DLD1 (cell line): ENCODE measurements around the gene FATE1.

Source experiments
- in situ Hi-C: cut with HindIII; loops from 2 replicates; pipeline ENCODE4 v1.10.0; 2017; ENCODE audit warnings: low sequenced_read_pairs

FATE1 gene

DNA sequence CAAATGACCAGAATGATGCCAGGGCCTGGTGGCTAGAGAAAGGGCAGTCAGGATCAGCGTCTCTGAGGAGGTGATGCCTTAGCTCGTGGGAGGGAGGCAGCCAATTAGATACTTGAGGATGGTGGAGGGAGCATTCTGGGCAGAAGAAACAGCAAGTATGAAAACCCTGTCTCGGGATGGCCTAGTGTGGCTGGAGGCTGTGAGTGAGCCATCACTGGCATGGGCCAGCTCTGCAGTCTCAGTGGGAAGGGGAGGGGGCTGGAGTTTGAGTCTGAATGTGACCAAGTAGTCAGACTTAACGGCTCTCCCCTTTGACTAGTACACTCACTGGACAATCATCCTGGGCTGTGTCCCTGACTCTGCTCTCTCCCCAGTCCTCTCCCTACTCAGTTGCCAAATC is 25.8 kb downstream of the FATE1 start:
- in situ Hi-C loops: no loop called here

DNA sequence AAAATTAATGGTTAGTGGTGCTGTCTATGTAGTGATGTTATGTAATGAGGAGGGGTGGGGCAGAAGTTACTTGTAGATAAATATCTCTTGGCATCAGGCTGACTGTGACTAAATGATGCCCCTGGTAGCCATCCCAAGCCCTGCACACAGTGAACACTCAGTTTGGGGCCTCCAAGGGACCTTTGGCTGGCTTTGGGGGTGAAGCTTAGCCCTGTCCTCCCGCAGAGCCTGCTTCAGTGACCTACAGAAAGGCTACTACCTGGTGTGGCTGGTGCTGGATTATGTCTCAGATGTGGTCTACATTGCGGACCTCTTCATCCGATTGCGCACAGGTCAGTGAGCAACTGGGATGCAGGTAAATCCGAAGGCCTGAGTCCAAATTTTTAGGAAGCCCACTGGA is 26.5 kb downstream of the FATE1 start:
- in situ Hi-C loops: no loop called here

DNA sequence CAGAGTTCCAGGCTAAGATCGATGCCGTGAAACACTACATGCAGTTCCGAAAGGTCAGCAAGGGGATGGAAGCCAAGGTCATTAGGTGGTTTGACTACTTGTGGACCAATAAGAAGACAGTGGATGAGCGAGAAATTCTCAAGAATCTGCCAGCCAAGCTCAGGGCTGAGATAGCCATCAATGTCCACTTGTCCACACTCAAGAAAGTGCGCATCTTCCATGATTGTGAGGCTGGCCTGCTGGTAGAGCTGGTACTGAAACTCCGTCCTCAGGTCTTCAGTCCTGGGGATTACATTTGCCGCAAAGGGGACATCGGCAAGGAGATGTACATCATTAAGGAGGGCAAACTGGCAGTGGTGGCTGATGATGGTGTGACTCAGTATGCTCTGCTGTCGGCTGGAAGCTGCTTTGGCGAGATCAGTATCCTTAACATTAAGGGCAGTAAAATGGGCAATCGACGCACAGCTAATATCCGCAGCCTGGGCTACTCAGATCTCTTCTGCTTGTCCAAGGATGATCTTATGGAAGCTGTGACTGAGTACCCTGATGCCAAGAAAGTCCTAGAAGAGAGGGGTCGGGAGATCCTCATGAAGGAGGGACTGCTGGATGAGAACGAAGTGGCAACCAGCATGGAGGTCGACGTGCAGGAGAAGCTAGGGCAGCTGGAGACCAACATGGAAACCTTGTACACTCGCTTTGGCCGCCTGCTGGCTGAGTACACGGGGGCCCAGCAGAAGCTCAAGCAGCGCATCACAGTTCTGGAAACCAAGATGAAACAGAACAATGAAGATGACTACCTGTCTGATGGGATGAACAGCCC is 28.0 kb downstream of the FATE1 start:
- in situ Hi-C loops: no loop called here

DNA sequence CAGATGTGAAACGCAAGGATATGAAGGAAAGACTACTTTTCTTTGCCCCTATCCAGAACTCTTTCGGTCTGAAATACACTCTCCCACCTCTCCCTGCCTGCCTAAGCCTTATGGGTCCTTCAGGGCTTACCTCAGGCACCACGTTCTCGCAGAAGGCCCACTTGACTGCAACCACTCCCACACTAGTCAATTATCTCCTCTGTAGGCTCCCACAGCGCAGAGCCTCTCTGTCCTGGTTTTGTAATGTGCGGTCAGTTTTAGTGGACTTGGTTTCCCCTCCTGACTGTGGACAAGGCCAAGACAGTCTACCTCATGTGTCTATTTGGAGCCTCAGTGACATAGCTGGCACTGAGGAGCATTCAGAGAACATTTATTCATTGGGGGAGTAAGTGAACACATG is 29.8 kb downstream of the FATE1 start:
- in situ Hi-C loops: no loop called here

DNA sequence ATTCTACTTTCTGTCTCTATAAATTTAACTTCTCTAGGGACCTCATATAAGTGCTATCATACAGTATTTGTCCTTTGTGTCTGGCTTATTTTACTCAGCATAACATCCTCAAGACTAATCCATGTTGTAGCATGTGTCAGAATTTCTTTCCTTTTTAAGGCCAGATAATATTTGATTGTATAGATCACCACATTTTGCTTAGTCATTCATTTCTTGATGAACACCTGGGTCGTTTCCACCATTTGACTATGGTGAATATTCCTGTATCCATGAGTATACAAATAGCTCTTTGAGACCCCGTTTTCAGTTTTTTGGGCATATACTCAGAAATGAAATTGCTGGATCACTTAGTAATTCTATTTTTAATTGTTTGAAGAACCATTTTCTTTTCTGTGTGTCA is 30.7 kb downstream of the FATE1 start:
- in situ Hi-C loops: no loop called here

DNA sequence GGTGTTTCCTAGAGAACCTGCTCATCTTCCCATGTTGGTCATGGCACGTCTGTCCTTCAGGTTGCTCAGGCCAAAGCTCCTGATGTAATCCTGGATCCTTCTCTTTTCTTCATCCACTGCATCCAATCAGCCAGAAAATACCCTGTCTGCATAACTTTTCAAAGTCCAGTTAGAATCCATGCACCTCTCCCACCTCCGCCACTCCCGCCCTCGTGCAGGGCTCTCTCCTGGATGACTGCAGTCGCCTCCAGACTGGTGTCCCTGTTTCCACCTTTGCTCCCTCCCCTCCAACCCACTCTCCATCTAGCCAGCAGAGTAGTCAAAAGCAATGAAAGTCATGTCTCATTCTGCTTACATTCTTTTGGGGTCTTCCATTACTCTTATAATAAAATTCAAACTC is 34.7 kb downstream of the FATE1 start:
- in situ Hi-C loops: no loop called here

DNA sequence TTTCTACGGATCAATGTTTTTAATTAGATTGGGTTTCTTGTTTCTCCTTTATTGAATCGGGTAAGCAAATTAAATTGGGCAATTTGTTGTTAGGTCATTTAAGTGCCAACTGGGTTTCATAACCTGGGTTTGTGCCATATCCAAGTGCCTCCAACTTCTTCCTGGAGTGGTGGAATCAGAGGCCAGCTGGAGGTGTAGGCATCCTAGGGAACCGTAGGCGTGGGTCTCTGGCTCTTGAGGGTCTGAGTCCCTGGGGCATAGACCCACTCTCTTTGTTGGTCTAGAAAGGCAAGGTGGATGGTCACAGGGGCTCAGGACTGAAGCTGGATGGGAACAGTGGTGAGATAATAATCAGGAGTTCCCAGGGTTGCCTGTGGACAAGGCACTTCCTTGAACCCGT is 37.0 kb downstream of the FATE1 start:
- in situ Hi-C loops: no loop called here

DNA sequence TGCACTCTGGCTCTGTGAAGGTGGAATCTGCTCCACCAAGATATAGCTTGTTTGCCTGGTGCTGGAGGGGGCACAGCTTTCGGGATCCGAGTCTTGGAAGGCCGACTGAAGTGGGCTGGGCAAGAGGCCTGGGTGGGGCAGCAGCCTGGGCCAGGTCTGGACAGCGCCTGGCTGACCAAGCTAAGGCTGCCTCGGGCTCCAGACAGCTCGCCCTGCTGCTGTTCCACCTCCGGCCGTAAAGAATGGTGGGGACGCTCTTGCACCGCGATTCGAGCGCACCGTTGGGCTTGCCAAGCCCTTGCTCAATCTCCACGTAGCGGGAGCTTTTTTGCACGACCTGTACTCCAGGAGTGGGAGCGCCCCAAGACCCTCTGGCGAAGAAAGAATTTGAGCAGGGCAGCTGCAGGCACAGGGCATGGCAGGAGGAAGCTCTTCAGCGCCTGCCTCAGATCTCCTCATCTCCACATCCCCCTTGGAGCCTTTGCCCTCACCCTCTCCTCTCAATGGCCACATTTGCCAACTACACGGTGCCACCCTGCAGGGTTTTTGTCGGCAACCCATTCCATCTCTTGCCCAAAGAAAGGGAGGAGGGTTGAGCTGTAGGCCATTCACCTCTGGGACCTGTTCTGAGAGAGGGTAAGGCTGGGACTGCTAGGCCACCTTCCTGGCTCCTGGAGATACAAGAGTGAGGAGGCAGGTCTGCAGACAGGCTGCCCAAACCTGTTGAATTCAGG is 37.6 kb downstream of the FATE1 start:
- in situ Hi-C loops: no loop called here

DNA sequence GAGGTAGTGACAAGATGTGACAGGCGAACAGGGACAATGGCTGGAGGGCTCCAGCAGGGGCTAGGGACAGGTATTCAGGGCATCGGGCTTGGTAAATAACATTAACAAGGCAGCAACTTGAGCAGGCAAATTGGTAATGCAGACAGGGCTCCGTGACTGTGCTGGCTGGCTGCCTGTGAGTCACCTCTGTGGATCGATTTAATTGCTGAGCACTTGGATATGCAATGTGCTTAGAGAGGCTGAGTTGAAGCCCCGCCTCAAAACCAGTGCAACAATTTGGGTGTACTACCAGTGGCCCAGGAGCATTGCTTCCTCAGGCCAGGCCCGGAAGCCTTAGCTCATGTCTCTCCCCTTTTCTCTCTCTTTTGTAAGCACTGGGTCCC is 38.2 kb downstream of the FATE1 start:
- in situ Hi-C loops: no loop called here

DNA sequence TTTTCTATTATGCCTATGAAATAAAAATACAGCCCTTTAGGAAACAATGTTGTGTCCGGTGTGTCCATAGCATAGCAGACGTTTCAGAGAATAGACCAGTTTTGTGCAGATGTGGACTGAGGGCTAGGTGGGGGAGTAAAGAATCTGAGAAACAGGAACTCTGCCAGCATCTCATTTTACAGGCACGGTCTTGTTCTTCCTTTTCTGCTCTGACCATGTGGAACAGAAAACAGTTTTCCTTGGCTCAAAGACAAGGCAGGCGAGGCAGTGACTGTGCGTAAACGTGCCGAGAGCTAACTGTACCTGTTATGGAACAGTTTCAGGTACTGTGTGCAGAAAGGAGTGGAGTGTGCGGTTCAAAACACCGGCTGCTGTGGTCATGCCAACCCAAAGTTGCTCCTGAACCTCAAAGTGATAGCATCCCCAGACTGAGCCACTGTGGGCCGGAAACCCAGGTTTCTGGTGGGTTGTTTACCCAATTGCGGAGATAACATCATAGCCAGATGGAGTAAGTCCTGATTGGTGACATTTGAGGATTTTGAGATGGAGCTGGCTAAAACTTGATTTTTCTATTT is 38.9 kb downstream of the FATE1 start:
- in situ Hi-C loops: no loop called here

DNA sequence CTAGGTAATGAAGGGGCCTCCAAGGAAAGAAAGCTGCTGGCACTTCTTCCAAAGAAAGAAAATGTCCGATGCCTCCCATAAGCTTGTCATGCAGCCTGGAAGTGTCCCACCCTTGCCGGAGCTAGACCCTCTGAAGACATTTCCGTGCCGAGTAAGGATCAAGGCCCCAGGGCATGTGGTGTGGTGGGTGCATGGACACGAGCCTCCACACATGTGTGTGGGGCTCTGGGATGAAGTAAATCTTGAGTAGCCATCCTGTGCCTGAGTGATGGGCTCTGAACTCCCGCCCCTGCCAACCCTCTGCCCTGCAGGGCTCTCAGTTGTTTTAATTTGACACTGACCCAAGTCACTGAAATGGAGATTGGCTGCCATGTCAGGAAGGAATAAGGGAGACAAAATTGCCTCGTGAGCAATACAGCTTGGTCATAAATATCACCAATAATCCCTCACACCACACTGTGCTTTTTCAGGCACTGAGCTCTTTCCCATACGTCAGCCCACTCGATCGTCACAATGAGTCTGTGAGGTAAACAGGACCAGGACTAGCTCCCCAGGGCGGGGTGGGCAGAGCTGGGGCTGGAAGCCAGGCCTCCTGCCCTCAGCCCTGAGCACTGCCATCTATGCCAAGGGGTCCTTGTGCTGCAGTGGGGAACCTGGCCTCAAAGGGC is 43.3 kb downstream of the FATE1 start:
- in situ Hi-C loops: no loop called here

DNA sequence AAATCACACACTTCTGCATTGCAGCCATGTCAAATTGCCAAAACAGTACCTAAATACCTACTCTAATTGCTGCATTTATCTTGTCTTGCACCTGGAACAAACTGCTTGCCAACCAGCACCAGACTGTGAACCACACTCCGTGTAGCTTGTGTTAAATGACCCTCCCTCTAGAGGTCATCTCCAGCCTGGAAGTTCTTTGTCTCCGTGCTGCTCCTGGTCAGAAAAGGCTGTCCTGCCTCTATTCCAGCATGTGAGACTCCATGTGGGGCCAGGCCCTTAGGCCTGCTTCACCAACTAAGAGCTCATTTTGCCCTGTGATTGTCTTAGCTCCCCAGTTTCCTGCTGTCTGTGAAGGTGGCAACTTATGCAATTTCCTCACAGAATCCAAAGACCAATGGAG is 47.0 kb downstream of the FATE1 start:
- in situ Hi-C loops: no loop called here

DNA sequence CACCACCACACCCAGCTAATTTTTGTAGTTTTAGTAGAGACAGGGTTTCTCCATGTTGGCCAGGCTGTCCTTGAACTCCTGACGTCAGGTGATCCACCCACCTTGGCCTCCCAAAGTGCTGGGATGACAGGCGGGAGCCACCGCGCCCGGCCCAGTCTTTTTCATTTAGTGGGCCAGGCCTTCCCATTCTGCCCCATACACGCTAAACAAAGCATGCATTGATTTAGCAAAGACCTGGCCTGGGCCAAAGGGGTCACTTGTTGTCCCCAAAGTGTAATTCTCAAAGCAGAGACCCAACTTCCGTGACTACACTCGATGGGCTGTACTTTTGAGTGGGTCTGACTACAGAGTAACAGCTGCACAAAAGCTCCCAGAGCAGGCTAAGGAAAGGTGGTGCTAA is 47.9 kb downstream of the FATE1 start:
- in situ Hi-C loops: no loop called here

DNA sequence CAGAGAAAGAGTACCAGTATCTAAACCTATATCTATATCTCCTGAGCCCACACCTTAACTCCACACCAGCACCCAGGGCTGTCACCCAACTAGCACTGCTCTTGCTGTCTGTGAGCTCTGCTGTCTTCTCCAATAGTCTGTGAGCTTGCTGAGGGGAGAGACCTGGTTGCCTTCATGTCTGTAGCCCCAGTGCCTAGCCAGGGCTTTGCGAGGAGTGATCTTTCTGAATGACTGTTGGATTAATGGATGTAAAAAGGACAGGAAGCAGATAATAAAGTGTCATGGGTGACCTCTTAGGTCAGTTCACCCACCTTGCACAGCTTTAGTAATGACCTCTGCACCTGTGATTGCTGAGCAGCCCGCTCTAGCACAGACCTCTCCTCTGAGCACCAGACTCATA is 49.2 kb downstream of the FATE1 start:
- in situ Hi-C loops: no loop called here

DNA sequence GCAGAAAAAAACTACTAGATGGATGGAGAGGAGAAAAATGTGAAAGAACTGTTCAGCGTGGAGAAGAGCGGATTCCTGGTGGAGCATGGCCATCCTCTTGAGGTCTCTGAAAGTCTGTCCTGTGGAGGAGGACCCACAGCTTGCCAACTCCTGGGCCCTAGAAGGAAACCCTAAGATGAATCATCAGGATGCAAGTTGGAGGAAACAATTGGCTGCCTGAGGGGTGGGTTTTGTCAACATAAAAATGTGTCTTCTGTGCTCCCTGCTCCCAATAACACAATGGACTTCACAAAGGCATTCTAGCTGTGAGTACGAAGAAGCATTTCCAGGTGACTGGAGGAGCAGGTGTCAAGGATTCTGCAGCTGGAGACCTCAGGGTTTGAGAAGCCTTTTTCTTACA is 55.9 kb downstream of the FATE1 start:
- in situ Hi-C loops: no loop called here
